ENCODE measurements around the gene TRIM58. TPM values are rescaled to one million over a fixed set of nuclear protein-coding genes. Genes with fewer than 3 reads are reported as not detected.

TRIM58 gene
- total and polyA plus RNA-seq, 2 of the 4 experiments (the other 2 are of a cell fraction): 0.54 to 0.91 TPM

DNA sequence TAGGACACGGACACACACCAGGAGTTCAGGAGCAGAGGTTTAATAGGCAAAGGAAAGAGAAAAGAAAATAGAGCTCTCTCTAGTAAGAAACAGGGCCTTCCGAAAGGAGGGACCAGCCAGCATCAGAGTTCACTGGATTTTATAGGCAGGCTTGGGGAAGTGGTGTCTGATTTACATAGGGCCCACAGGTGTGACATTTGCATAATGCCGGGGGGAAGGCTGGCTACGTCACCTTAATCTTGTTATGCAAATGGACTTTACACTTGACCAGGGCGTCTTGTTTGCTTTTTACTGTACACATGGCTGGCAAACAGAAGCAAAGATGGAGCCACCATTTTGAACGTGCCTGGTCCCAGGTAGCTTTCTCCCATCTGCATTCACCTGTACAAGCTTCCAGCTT, 33.0 kb upstream of the TRIM58 start, which contains the start of gene OR14A16:
OR14A16 (minus strand) TSS at position 97 of the 400 bp plus-strand sequence. CDS start 8,390 bp downstream, outside the sequence.
- no peak for DNase-seq
- H2BK5ac ChIP-seq (ENCODE audit: low read depth, low read length, poor library complexity, severe bottlenecking): no peak within 1 kb of the TSS
- no peak within 1 kb of the TSS for H2AK5ac ChIP-seq (ENCODE audit: low read depth, low read length)
- H4K91ac ChIP-seq (ENCODE audit: insufficient read depth, low read depth, low read length): no peak within 1 kb of the TSS
- WGBS, 2 experiments (ENCODE audit: extremely low coverage in 2 of 2, insufficient read length in 1 of 2): 40% methylated on average over 1 of the region's 6 CpGs; no CpG with 5 or more reads in 1 of the 2 experiments
- H3K9me3 ChIP-seq (ENCODE audit: control insufficient read depth, insufficient read depth, low read length): peaks cover 5% of the 10 kb centered on the region
- ChIA-PET POLR2A (ENCODE audit: unreplicated experiment) (no interaction called here), CTCF (interaction anchor here (1.2 kb wide), 1 partner anchor 17 kb away, joined by 3 read pairs; no protein-coding TSS in a partner anchor)
- no peak within 1 kb of the TSS for H3K23ac ChIP-seq (ENCODE audit: low read depth, low read length)
- H3K18ac ChIP-seq (ENCODE audit: low read depth, low read length): no peak within 1 kb of the TSS
- H4K8ac ChIP-seq (ENCODE audit: low read depth in 2 of 2, low read length in 2 of 2): no peak within 1 kb of the TSS
- no peaks in the 10 kb centered on the region for H4K20me1 ChIP-seq (ENCODE audit: insufficient read depth, low read length)
- H3K27ac ChIP-seq (ENCODE audit: insufficient read depth, low read length): no peak within 1 kb of the TSS
- H3K4ac ChIP-seq (ENCODE audit: low read depth, low read length): no peak within 1 kb of the TSS
- H3K4me2 ChIP-seq (ENCODE audit: low read depth, low read length): no peak within 1 kb of the TSS
- no TSS peak for BruUV-seq (replicated peaks)
- H3K56ac ChIP-seq (ENCODE audit: extremely low read depth, insufficient read depth, low read length): no peak within 1 kb of the TSS
- H3K9ac ChIP-seq (ENCODE audit: low read depth, low read length): no peak within 1 kb of the TSS
- H2BK20ac ChIP-seq (ENCODE audit: low read depth, low read length): no peak within 1 kb of the TSS
- dilution Hi-C loops (cut with HindIII; ENCODE audit: low sequenced_read_pairs, unreplicated experiment): no loop called here
- no peak for ATAC-seq (ENCODE audit: low read depth)
- no peaks in the 10 kb centered on the region for H3K4me1 ChIP-seq (ENCODE audit: control insufficient read depth, insufficient read depth, low read length)
- H4K5ac ChIP-seq (ENCODE audit: low read depth, low read length): no peak within 1 kb of the TSS
- TF ChIP-seq MAFK (IDR thresholded peaks at IDR 0.05; ENCODE audit: low read depth, low read length) (no peak), USF2 (IDR thresholded peaks at IDR 0.05; ENCODE audit: low read depth, low read length) (no peak), MXI1 (IDR thresholded peaks at IDR 0.05; ENCODE audit: borderline replicate concordance, low read depth, low read length) (no peak), RFX5 (IDR thresholded peaks at IDR 0.05; ENCODE audit: low read depth, low read length) (no peak), RAD21 (IDR thresholded peaks at IDR 0.05; ENCODE audit: low read length) (no peak), NFE2L2 (IDR thresholded peaks at IDR 0.05; ENCODE audit: low read depth, low read length) (no peak), MAZ (IDR thresholded peaks at IDR 0.05; ENCODE audit: borderline replicate concordance, low read depth, low read length) (no peak), CHD1 (IDR thresholded peaks at IDR 0.05; ENCODE audit: low read depth, low read length) (no peak), CEBPB (IDR thresholded peaks at IDR 0.05; ENCODE audit: low read depth, low read length) (no peak), POLR2A (IDR thresholded peaks at IDR 0.05; ENCODE audit: low read depth, low read length) (no peak), ELK1 (IDR thresholded peaks at IDR 0.05; ENCODE audit: borderline replicate concordance, low read depth, low read length) (no peak), BHLHE40 (IDR thresholded peaks at IDR 0.05; ENCODE audit: low read depth, low read length) (no peak), SMC3 (IDR thresholded peaks at IDR 0.05; ENCODE audit: low read depth, low read length) (no peak), FOS (IDR thresholded peaks at IDR 0.05; ENCODE audit: low read depth, low read length) (no peak), CTCF (conservative IDR thresholded peaks at IDR 0.05; ENCODE audit: low read depth, low read length) (no peak), RCOR1 (IDR thresholded peaks at IDR 0.05; ENCODE audit: insufficient replicate concordance, low read length) (no peak)
- no peak within 1 kb of the TSS for H2BK120ac ChIP-seq (ENCODE audit: low read depth, low read length)
- no peak within 1 kb of the TSS for H2AK9ac ChIP-seq (replicated peaks; ENCODE audit: low read depth, low read length, poor library complexity)
- H2AFZ ChIP-seq (replicated peaks; ENCODE audit: low read length, poor library complexity): no peak within 1 kb of the TSS
- no peaks in the 10 kb centered on the region for H3K9me1 ChIP-seq (ENCODE audit: insufficient read depth, low read length)
- H3K79me1 ChIP-seq (ENCODE audit: low read depth in 1 of 2, low read length in 2 of 2): no peaks in the 10 kb centered on the region
- in situ Hi-C loops (cut with MboI; ENCODE audit: low sequenced_read_pairs): no loop called here
- no peak within 1 kb of the TSS for H3K4me3 ChIP-seq (ENCODE audit: insufficient read depth, low read depth, low read length)
- no peak within 1 kb of the TSS for H3K14ac ChIP-seq (replicated peaks; ENCODE audit: low read depth, low read length)
- intact Hi-C loops (cut with micrococcal nuclease): no loop called here
- H2BK15ac ChIP-seq (ENCODE audit: low read depth, low read length): no peak within 1 kb of the TSS
- no peaks in the 10 kb centered on the region for H3K36me3 ChIP-seq (ENCODE audit: control insufficient read depth, insufficient read depth, low read length)
- no peaks in the 10 kb centered on the region for H3K27me3 ChIP-seq (ENCODE audit: control insufficient read depth, insufficient read depth, low read length)

Measured in IMR-90 (cell line).